Measurements from ENCODE around the gene SPAST. TPM values are rescaled to one million over a fixed set of nuclear protein-coding genes. Genes with fewer than 3 reads are reported as not detected.

The SPAST gene
- total and polyA plus RNA-seq, 2 of the 13 experiments (the other 11 are each of a cell fraction or from before 2014, with no cell fraction given) = 11.5 to 40.4 TPM

DNA sequence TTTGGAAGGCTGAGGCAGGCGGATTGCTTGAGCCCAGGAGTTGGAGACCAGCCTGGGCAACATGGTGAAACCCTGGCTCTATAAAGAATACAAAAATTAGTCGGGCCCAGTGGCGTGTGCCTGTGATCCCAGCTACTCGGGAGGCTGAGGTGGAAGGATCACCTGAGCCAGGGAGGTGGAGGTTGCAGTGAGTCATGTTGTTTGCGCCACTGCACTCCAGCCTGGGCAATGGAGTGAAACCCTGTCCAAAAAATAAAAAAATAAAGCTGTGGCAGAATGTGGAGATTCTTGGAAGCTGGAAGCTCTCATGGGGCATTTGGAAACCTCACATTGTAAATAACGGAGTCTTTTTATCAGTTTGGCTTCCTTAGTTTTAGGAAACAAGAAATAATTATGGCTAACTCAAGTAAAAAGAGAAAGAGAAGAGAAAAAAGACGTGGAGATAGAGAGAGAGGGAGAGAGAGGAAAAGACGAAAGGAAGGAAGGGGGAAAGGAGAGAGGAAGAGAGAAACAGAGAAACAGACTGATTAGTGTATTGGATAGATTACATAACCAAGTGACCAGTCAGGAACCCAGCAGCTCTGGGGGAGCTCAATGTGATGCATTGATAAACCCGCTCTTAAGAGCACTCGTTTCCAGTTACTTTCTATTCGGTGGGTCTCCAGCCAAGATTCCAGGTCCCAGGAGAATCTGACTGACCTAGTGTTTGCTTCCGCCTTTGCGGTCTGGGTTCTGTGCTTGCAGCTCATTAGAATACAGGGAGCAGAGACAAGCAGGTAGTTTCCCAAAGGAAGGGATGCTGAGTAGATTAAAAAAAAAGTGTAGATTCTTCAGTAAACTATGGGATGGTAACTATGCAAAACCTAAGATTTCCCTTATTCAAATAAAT lies 1.1 kb upstream of the SPAST start (continued):
- TF ChIP-seq LCORL (IDR thresholded peaks at IDR 0.05) (peak; percentile 19; the same call in 1 of the 2 replicates), LCORL (CRISPR knock-in tag; IDR thresholded peaks at IDR 0.05) (no peak), SP5 (CRISPR knock-in tag; IDR thresholded peaks at IDR 0.05; ENCODE audit: borderline replicate concordance, low read depth) (no peak), HNRNPLL (IDR thresholded peaks at IDR 0.05; ENCODE audit: low read depth, low read length, poor library complexity, severe bottlenecking) (no peak), SCMH1 (CRISPR knock-in tag; IDR thresholded peaks at IDR 0.05; ENCODE audit: borderline replicate concordance) (no peak), HMGXB3 (CRISPR knock-in tag; IDR thresholded peaks at IDR 0.05; ENCODE audit: borderline replicate concordance) (no peak), BRD4 (CRISPR knock-in tag; IDR thresholded peaks at IDR 0.05) (no peak), HES4 (CRISPR knock-in tag; IDR thresholded peaks at IDR 0.05; ENCODE audit: borderline replicate concordance) (no peak), ZNF256 (CRISPR knock-in tag; conservative IDR thresholded peaks at IDR 0.05) (no peak), RBM39 (IDR thresholded peaks at IDR 0.05; ENCODE audit: low read depth, low read length, poor library complexity, severe bottlenecking) (no peak), NBN (conservative IDR thresholded peaks at IDR 0.05) (no peak), ZNF615 (CRISPR knock-in tag; IDR thresholded peaks at IDR 0.05; ENCODE audit: borderline replicate concordance) (no peak), EHMT2 (IDR thresholded peaks at IDR 0.05; ENCODE audit: borderline replicate concordance, low read depth, low read length) (no peak), MEIS1 (CRISPR knock-in tag; IDR thresholded peaks at IDR 0.05; ENCODE audit: borderline replicate concordance) (no peak), SMARCE1 (IDR thresholded peaks at IDR 0.05; ENCODE audit: borderline replicate concordance) (no peak), HIC2 (CRISPR knock-in tag; IDR thresholded peaks at IDR 0.05; ENCODE audit: low read depth) (no peak), GLI4 (CRISPR knock-in tag; IDR thresholded peaks at IDR 0.05; ENCODE audit: borderline replicate concordance) (no peak), STAG1 (CRISPR knock-in tag; IDR thresholded peaks at IDR 0.05) (no peak), ZNF598 (CRISPR knock-in tag; IDR thresholded peaks at IDR 0.05; ENCODE audit: borderline replicate concordance) (no peak)
- TF ChIP-seq, protein P1, sequence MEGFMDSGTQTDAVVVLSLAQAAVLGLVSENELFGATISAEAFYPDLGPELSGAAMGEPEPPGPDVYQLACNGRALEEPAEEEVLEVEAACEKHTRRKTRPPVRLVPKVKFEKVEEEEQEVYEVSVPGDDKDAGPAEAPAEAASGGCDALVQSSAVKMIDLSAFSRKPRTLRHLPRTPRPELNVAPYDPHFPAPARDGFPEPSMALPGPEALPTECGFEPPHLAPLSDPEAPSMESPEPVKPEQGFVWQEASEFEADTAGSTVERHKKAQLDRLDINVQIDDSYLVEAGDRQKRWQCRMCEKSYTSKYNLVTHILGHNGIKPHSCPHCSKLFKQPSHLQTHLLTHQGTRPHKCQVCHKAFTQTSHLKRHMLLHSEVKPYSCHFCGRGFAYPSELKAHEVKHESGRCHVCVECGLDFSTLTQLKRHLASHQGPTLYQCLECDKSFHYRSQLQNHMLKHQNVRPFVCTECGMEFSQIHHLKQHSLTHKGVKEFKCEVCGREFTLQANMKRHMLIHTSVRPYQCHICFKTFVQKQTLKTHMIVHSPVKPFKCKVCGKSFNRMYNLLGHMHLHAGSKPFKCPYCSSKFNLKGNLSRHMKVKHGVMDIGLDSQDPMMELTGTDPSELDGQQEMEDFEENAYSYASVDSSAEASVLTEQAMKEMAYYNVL (CRISPR knock-in tag; IDR thresholded peaks at IDR 0.05; ENCODE audit: borderline replicate concordance) = peak; percentile 95
- TF ChIP-seq, protein P2, sequence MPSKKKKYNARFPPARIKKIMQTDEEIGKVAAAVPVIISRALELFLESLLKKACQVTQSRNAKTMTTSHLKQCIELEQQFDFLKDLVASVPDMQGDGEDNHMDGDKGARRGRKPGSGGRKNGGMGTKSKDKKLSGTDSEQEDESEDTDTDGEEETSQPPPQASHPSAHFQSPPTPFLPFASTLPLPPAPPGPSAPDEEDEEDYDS (CRISPR knock-in tag; IDR thresholded peaks at IDR 0.05) = 0 out of 2 replicates have a peak, but pooled peaks have one; percentile 31

All from HepG2 (cell line).